Natural killer cell (primary cell): ENCODE results near the gene VNN1. TPM values are rescaled to one million over a fixed set of nuclear protein-coding genes. Genes with fewer than 3 reads are reported as not detected.

Source experiments
- ATAC-seq, 3 donors: fragments of 150-1000 bp in 2 of 3; fragments of 200-7000 bp in 1 of 3; cut with Tn5 transposase; 1 replicate in 1 of 3; 2 replicates in 2 of 3; pipeline ENCODE4 v1.10.0; 2021; ENCODE audit warnings: mild to moderate bottlenecking in 2 of 3, moderate library complexity in 2 of 3
- DNase-seq, 2 donors: peaks; one replicate each; pipeline versions ENCODE4 v3.0.0 to v3.0.0-alpha.2; 2013 to 2021; ENCODE audit warnings: mixed read lengths in 1 of 2
- H3K27ac ChIP-seq: one replicate; pipeline ENCODE4 v1.5.1; 2013; ENCODE audit warnings: mild to moderate bottlenecking, low read length
- H3K27me3 ChIP-seq: one replicate; pipeline ENCODE4 v1.6.1; 2013; ENCODE audit warnings: low read length; ENCODE audit not compliant: control insufficient read depth, insufficient read depth
- H3K36me3 ChIP-seq: one replicate; pipeline ENCODE4 v1.6.1; 2013; ENCODE audit warnings: low read length; ENCODE audit not compliant: control insufficient read depth, insufficient read depth
- H3K4me1 ChIP-seq: one replicate; pipeline ENCODE4 v1.6.1; 2013; ENCODE audit warnings: low read length; ENCODE audit not compliant: control insufficient read depth, insufficient read depth
- H3K4me3 ChIP-seq: one replicate; pipeline ENCODE4 v1.5.1; 2013; ENCODE audit warnings: low read length
- H3K9me3 ChIP-seq: one replicate; pipeline ENCODE4 v1.6.1; 2013; ENCODE audit warnings: low read length; ENCODE audit not compliant: control insufficient read depth, insufficient read depth
- H3K27ac Mint-ChIP-seq, 2 donors: one replicate each; pipeline ENCODE4 v1.8.0; 2022; ENCODE audit warnings: mild to moderate bottlenecking in 2 of 2, mixed read lengths in 2 of 2, moderate library complexity in 1 of 2
- H3K27me3 Mint-ChIP-seq, 2 donors: one replicate each; pipeline ENCODE4 v1.8.0; 2022; ENCODE audit warnings: low read depth in 2 of 2, mixed read lengths in 2 of 2
- H3K36me3 Mint-ChIP-seq: one replicate; pipeline ENCODE4 v1.8.0; 2022; ENCODE audit warnings: mixed read lengths
- H3K4me1 Mint-ChIP-seq, 2 donors: one replicate each; pipeline ENCODE4 v1.8.0; 2022; ENCODE audit warnings: mixed read lengths in 2 of 2
- H3K4me3 Mint-ChIP-seq: one replicate; pipeline ENCODE4 v1.8.0; 2022; ENCODE audit warnings: mild to moderate bottlenecking, moderate library complexity, mixed read lengths
- H3K9me3 Mint-ChIP-seq, 2 donors: one replicate each; pipeline ENCODE4 v1.8.0; 2022; ENCODE audit warnings: mixed read lengths in 2 of 2
- CTCF ChIP-seq: fragments of 200-600 bp; IDR thresholded peaks from one replicate; pipeline ENCODE4 v1.8.0; 2022; ENCODE audit warnings: antibody characterized with exemption
- WGBS: methylation state at CpG from one replicate; pipeline ENCODE4 v1.1.7; 2013; ENCODE audit warnings: missing lambda C conversion rate; ENCODE audit not compliant: insufficient coverage; 5-methylcytosine and 5-hydroxymethylcytosine counted together
- intact Hi-C: fragments of 100-400 bp; cut with micrococcal nuclease; formaldehyde crosslinking; loops from one replicate; pipeline ENCODE4 v1.14.2; 2022
- total RNA-seq, 4 donors: library from RNA; stranded (reverse); fragments of 120-200 nt in 1 of 4; gene quantifications; one replicate each; pipeline versions ENCODE4 v1.2.3 to v1.2.4, GENCODE V29; 2013 to 2022

Gene VNN1
- total RNA-seq, 3 donors from 2014 or later (not counting 1 experiment from before 2014, with no cell fraction given) = 1.1 to 1.6 TPM; not detected in 1

- no peaks in the 10 kb centered on the region for H3K9me3 Mint-ChIP-seq
- 90% methylated on average over 2 of the region's 2 CpGs for WGBS
- Histone ChIP-seq H3K4me3 (no peak overlapping the region), H3K27ac (no peak overlapping the region), H3K27me3 (no peaks in the 10 kb centered on the region), H3K9me3 (no peaks in the 10 kb centered on the region), H3K4me1 (peaks cover 9% of the 10 kb centered on the region), H3K36me3 (peaks cover 15% of the 10 kb centered on the region)
- DNase-seq (no peak), ATAC-seq (no peak)
- H3K27ac Mint-ChIP-seq = no peak overlapping the region
- TF ChIP-seq CTCF = no peak
- peaks cover 18 to 30% of the 10 kb centered on the region in 2 donors for H3K4me1 Mint-ChIP-seq
- no peak overlapping the region for H3K4me3 Mint-ChIP-seq
- H3K27me3 Mint-ChIP-seq = no peaks in the 10 kb centered on the region
- intact Hi-C loops = no loop called here
- H3K36me3 Mint-ChIP-seq = no peaks in the 10 kb centered on the region
These were observed 44.8 kb upstream of the VNN1 start for GRCh38 chr6:132758689-132759088.

- no peak overlapping the region for H3K4me3 ChIP-seq
- H3K9me3 ChIP-seq = no peaks in the 10 kb centered on the region
- no peak overlapping the region for H3K27ac ChIP-seq
- intact Hi-C loops = no loop called here
- DNase-seq (no peak), ATAC-seq (no peak)
- H3K27me3 ChIP-seq = no peaks in the 10 kb centered on the region
- Mint-ChIP-seq H3K27ac (no peak overlapping the region), H3K4me1 (peaks cover 6 to 7% of the 10 kb centered on the region in 2 donors), H3K27me3 (no peaks in the 10 kb centered on the region), H3K9me3 (no peaks in the 10 kb centered on the region), H3K4me3 (no peak overlapping the region), H3K36me3 (no peaks in the 10 kb centered on the region)
- H3K4me1 ChIP-seq = peaks cover 3% of the 10 kb centered on the region
- H3K36me3 ChIP-seq = peaks cover 45% of the 10 kb centered on the region
- no peak for TF ChIP-seq CTCF
- WGBS = 100% methylated on average over 1 of the region's 1 CpG
These were observed 38.4 kb upstream of the VNN1 start for GRCh38 chr6:132752255-132752654.

GRCh38 chr6:132751828-132752227 is 38.0 kb upstream of the VNN1 start:
- no peaks in the 10 kb centered on the region for H3K27me3 Mint-ChIP-seq
- TF ChIP-seq CTCF = no peak
- WGBS = 100% methylated on average over 1 of the region's 1 CpG
- Histone ChIP-seq H3K27ac (no peak overlapping the region), H3K9me3 (no peaks in the 10 kb centered on the region), H3K36me3 (peaks cover 43% of the 10 kb centered on the region), H3K4me1 (peaks cover 3% of the 10 kb centered on the region), H3K27me3 (no peaks in the 10 kb centered on the region), H3K4me3 (no peak overlapping the region)
- DNase-seq (no peak), ATAC-seq (no peak)
- H3K4me3 Mint-ChIP-seq = no peak overlapping the region
- H3K9me3 Mint-ChIP-seq = no peaks in the 10 kb centered on the region
- intact Hi-C loops = no loop called here
- no peak overlapping the region for H3K27ac Mint-ChIP-seq
- H3K36me3 Mint-ChIP-seq = no peaks in the 10 kb centered on the region
- H3K4me1 Mint-ChIP-seq = peaks cover 10% of the 10 kb centered on the region in 2 donors

GRCh38 chr6:132751306-132751705 is 37.5 kb upstream of the VNN1 start:
- Mint-ChIP-seq H3K27ac (no peak overlapping the region), H3K4me1 (peaks cover 13 to 14% of the 10 kb centered on the region in 2 donors), H3K36me3 (no peaks in the 10 kb centered on the region), H3K27me3 (no peaks in the 10 kb centered on the region), H3K4me3 (no peak overlapping the region), H3K9me3 (no peaks in the 10 kb centered on the region)
- no peak for ATAC-seq
- H3K27me3 ChIP-seq = no peaks in the 10 kb centered on the region
- peaks cover 3% of the 10 kb centered on the region for H3K4me1 ChIP-seq
- DNase-seq = peak in 1 of 2 donors; percentile 15
- intact Hi-C loops = no loop called here
- no peak overlapping the region for H3K27ac ChIP-seq
- peaks cover 39% of the 10 kb centered on the region for H3K36me3 ChIP-seq
- 68% methylated on average over 2 of the region's 4 CpGs for WGBS
- H3K9me3 ChIP-seq = no peaks in the 10 kb centered on the region
- no peak for TF ChIP-seq CTCF
- no peak overlapping the region for H3K4me3 ChIP-seq
